ENCODE measurements around the gene PGAP1.

Gene PGAP1

GRCh38 chr2:196875414-196875813 is 51.1 kb downstream of the PGAP1 start:
- Histone ChIP-seq H3K9me3 (ENCODE audit: severe bottlenecking) (no peaks in the 10 kb centered on the region), H3K27me3 (ENCODE audit: insufficient read depth, low read depth, severe bottlenecking) (no peaks in the 10 kb centered on the region), H3K4me3 (ENCODE audit: low read depth, low read length) (no peak overlapping the region), H3K36me3 (peaks cover 22% of the 10 kb centered on the region), H3K27ac (no peak overlapping the region)
- DNase-seq: no peak
- TF ChIP-seq, protein P1, sequence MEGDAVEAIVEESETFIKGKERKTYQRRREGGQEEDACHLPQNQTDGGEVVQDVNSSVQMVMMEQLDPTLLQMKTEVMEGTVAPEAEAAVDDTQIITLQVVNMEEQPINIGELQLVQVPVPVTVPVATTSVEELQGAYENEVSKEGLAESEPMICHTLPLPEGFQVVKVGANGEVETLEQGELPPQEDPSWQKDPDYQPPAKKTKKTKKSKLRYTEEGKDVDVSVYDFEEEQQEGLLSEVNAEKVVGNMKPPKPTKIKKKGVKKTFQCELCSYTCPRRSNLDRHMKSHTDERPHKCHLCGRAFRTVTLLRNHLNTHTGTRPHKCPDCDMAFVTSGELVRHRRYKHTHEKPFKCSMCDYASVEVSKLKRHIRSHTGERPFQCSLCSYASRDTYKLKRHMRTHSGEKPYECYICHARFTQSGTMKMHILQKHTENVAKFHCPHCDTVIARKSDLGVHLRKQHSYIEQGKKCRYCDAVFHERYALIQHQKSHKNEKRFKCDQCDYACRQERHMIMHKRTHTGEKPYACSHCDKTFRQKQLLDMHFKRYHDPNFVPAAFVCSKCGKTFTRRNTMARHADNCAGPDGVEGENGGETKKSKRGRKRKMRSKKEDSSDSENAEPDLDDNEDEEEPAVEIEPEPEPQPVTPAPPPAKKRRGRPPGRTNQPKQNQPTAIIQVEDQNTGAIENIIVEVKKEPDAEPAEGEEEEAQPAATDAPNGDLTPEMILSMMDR (IDR thresholded peaks at IDR 0.05; ENCODE audit: low read depth, low read length): no peak

DNA sequence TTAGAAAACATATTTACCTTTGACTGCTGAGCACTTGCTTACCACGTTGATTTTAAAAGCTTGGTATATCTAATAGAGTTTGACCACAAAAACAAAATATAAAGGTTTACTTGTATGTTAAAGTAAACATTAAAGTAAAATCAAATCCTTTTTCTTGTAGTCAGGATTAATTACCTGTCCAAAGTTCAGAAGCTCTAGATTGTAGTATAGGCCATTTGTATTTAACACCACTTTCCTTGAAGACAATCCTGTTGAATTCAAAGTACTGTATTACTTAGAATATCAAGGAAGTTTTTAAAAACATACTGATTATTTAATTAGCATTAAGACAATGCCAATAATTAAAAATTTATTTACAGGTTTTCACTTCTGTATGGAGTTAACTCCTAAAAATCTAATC is 53.0 kb downstream of the PGAP1 start:
- Histone ChIP-seq H3K27ac (no peak overlapping the region), H3K9me3 (ENCODE audit: severe bottlenecking) (no peaks in the 10 kb centered on the region), H3K27me3 (ENCODE audit: insufficient read depth, low read depth, severe bottlenecking) (no peaks in the 10 kb centered on the region), H3K4me3 (ENCODE audit: low read depth, low read length) (no peak overlapping the region), H3K36me3 (peaks cover 10% of the 10 kb centered on the region)
- no peak for DNase-seq
- TF ChIP-seq, protein P1 (IDR thresholded peaks at IDR 0.05; ENCODE audit: low read depth, low read length): no peak

DNA sequence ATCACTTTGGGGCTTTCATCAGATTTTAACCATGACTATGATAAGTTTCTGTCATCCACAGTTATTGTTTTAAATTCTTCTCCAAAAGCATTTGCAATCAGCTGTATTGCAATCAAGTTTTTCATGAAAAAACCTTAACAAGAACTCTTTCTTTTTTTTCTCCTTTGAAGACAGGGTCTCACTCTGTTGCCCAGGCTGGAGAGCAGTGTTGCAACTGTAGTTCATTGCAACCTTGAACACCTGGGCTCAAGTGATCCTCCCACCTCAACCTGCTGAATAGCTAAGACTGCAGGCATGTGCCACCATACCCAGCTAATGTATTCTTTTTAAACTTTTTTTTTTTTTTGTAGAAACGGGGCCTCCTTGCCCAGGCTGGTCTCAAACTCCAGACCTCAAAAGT is 71.9 kb downstream of the PGAP1 start:
- H3K27ac ChIP-seq: no peak overlapping the region
- no peak for DNase-seq

DNA sequence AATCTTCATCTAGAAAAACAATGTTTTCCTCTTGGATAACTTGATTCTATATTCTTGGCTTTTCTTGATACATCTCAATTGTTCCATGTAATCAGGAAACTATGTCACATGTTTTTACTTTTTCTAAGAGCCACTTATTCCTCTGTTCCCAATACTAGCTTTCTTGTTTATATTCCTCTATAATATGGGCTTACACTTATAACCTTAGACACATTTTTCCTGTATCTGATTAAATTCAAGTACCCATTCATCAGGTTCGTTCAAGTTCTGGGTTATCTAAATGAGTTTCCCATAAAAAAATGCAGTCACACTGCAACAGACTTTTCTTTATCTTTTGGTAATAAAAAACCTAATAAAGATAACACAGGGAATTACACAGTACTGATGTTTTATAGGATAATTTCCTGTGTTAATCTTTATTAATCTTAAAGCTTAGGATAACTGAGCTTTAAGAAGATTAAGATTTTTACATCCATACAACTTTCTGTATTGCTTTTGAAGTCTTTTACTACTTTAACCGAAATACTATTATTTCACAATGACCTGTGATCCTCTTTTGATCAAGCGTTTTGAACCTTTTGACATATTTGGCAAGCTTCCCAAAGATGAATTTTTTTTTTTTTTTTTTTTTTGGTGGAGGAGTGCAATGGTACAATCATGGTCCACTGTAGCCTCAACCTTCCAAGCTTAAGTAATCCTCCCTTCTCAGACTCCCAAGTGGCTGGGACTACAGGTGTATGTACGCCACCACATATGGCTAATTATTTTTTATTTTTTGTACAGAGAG is 73.0 kb downstream of the PGAP1 start:
- H3K9me3 ChIP-seq (ENCODE audit: severe bottlenecking): no peaks in the 10 kb centered on the region
- no peak for DNase-seq
- H3K27me3 ChIP-seq (ENCODE audit: insufficient read depth, low read depth, severe bottlenecking): no peaks in the 10 kb centered on the region
- TF ChIP-seq, protein P1 (IDR thresholded peaks at IDR 0.05; ENCODE audit: low read depth, low read length): no peak
- peaks cover 6% of the 10 kb centered on the region for H3K36me3 ChIP-seq
- H3K27ac ChIP-seq: no peak overlapping the region
- H3K4me3 ChIP-seq (ENCODE audit: low read depth, low read length): no peak overlapping the region

More for the DNA sequence above, 71.9 kb downstream of the PGAP1 start:
- Histone ChIP-seq H3K36me3 (peaks cover 4% of the 10 kb centered on the region), H3K27me3 (ENCODE audit: insufficient read depth, low read depth, severe bottlenecking) (no peaks in the 10 kb centered on the region), H3K9me3 (ENCODE audit: severe bottlenecking) (no peaks in the 10 kb centered on the region), H3K4me3 (ENCODE audit: low read depth, low read length) (no peak overlapping the region)
- TF ChIP-seq, protein P1 (IDR thresholded peaks at IDR 0.05; ENCODE audit: low read depth, low read length): no peak

DNA sequence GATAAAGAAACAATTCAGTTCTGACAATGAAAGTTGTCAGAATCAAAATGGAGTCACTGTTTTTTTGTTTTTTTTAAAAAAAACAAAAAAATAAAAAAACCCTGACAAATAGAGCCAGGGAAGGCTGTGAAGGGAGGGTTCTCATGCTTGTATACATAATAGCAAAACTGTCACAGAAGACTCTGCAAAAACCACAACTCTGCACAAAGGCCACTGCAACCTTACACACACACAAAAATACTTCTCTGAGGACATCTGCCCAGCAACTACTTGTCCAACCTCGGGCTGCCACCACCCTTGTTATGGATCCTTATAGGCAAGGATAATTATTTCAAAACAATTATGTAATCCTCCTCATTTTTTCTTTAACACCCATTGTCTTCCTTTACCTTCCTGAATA is 75.4 kb downstream of the PGAP1 start:
- Histone ChIP-seq H3K27me3 (ENCODE audit: insufficient read depth, low read depth, severe bottlenecking) (no peaks in the 10 kb centered on the region), H3K4me3 (ENCODE audit: low read depth, low read length) (no peak overlapping the region), H3K9me3 (ENCODE audit: severe bottlenecking) (no peaks in the 10 kb centered on the region), H3K36me3 (peaks cover 12% of the 10 kb centered on the region), H3K27ac (no peak overlapping the region)
- DNase-seq: no peak
- TF ChIP-seq, protein P1 (IDR thresholded peaks at IDR 0.05; ENCODE audit: low read depth, low read length): no peak

GRCh38 chr2:196849895-196850294 is 76.6 kb downstream of the PGAP1 start:
- TF ChIP-seq, protein P1 (IDR thresholded peaks at IDR 0.05; ENCODE audit: low read depth, low read length): peak; percentile 60

More at GRCh38 chr2:196849895-196850294, 76.6 kb downstream of the PGAP1 start:
- H3K9me3 ChIP-seq (ENCODE audit: severe bottlenecking): no peaks in the 10 kb centered on the region
- H3K4me3 ChIP-seq (ENCODE audit: low read depth, low read length): no peak overlapping the region
- peaks cover 17% of the 10 kb centered on the region for H3K36me3 ChIP-seq
- H3K27me3 ChIP-seq (ENCODE audit: insufficient read depth, low read depth, severe bottlenecking): no peaks in the 10 kb centered on the region
- no peak overlapping the region for H3K27ac ChIP-seq
- DNase-seq: peak; percentile 22
